Retinal pigment epithelial cell (primary cell): ENCODE data around the gene OLFM2.

ENCODE experiments used
- DNase-seq: peaks from one replicate; pipeline ENCODE4 v3.0.0-alpha.2; 2010; ENCODE audit warnings: low read depth
- H3K4me3 ChIP-seq: 2 replicates; pipeline ENCODE4 v1.5.1; 2011; ENCODE audit warnings: mild to moderate bottlenecking, low read length, control low read depth, moderate library complexity
- TF ChIP-seq, protein P1 (sequence below): conservative IDR thresholded peaks from 2 replicates; pipeline ENCODE4 v1.5.1; 2011; ENCODE audit warnings: low read depth, low read length, control low read depth, inconsistent platforms

The OLFM2 gene

DNA sequence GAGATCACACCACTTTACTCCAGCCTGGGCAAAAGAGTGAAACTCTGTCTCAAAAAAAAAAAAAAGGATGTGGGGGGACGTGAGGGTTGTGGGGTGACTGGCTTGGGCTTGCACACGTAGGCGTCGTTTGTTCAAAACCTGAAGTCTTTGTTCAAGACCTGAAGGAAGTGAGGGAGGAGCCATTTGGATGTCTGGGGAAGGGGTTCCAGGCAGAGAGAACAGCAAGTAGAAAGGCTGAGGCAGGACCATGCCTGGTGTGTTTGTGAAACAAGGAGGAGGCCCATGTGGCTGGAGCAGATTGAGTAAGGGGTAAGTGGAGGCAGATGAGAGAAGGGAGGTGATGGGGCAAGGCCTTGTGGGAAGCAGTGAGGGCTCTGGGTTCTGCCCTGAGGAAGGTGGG, 73.4 kb downstream of the OLFM2 start:
- no peak for DNase-seq
- no peak overlapping the region for H3K4me3 ChIP-seq
- TF ChIP-seq, protein P1, sequence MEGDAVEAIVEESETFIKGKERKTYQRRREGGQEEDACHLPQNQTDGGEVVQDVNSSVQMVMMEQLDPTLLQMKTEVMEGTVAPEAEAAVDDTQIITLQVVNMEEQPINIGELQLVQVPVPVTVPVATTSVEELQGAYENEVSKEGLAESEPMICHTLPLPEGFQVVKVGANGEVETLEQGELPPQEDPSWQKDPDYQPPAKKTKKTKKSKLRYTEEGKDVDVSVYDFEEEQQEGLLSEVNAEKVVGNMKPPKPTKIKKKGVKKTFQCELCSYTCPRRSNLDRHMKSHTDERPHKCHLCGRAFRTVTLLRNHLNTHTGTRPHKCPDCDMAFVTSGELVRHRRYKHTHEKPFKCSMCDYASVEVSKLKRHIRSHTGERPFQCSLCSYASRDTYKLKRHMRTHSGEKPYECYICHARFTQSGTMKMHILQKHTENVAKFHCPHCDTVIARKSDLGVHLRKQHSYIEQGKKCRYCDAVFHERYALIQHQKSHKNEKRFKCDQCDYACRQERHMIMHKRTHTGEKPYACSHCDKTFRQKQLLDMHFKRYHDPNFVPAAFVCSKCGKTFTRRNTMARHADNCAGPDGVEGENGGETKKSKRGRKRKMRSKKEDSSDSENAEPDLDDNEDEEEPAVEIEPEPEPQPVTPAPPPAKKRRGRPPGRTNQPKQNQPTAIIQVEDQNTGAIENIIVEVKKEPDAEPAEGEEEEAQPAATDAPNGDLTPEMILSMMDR: no peak

GRCh38 chr19:9861503-9861902, 74.8 kb downstream of the OLFM2 start:
- no peak overlapping the region for H3K4me3 ChIP-seq
- DNase-seq: no peak
- TF ChIP-seq, protein P1: no peak

DNA sequence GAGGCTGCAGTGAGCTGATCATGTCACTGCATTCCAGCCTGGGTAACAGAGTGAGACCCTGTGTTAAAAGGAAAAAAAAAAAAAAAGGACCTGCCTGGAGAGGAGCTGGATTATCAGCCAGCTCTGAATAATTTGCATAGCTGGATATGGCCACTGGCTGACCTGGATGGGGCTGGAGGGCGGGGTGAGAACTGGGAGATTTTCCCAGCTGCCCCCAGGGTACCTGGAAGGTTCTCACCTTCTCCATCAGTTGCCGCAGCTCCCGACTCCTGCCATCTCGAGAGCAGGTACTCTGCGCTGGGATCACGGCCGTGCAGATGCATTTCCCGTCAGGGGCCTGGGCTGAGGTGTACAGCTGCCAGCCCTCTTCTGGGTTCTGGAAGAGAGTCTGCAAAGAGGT, 75.9 kb downstream of the OLFM2 start:
- TF ChIP-seq, protein P1: no peak
- no peak overlapping the region for H3K4me3 ChIP-seq
- no peak for DNase-seq

DNA sequence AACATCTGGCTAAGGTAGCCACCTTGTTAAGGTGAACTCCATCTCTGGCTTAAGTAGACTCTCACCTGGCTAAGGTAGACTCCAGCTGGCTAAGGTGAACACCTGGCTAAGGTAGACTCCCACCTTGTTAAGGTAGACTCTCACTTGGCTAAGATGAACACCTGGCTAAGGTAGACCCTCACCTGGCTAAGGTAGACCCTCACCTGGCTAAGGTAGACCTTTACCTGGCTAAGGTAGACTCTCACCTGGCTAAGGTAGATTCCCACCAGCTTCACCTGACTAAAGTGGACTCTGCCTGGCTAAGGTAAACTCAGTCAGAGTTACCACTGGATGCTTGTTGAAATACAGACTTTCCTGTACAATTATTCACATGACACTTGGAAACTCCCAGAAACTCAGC, 77.5 kb downstream of the OLFM2 start:
- DNase-seq: no peak
- TF ChIP-seq, protein P1: no peak
- no peak overlapping the region for H3K4me3 ChIP-seq

- no peak overlapping the region for H3K4me3 ChIP-seq
- TF ChIP-seq, protein P1: no peak
- no peak for DNase-seq
Observed at GRCh38 chr19:9857920-9858746, 78.2 kb downstream of the OLFM2 start.

DNA sequence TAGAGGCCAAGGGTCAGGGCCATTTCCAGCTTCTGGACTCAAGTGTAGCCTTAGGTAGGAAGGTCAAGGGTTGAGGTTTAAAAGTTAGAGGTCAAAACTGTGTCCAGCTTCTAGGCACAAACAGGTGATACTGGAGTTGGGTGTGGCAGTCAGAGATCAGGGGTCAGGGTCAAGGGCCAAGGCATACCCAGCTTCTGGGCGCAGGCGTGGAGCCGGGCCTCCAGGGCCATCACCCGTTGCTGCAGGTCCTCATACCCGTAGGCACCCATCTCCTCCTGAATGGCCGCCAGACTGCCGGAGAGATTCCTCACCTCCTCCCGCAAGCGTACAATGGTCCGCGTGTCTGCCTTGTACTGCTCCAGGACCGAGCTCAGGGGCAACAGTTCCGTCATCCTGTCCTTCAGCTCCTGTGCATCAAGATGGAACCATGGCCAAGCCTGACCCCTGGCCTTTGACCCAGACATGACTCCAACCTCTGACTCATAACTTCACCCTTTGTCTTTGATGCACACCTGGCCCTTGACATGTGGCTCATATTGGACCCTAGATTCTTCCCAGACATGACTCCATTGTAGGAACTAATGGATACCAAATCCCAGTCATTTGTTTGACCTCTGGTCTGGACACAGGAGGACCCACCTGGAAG, 79.1 kb downstream of the OLFM2 start:
- TF ChIP-seq, protein P1: no peak
- H3K4me3 ChIP-seq: no peak overlapping the region
- DNase-seq: no peak

DNA sequence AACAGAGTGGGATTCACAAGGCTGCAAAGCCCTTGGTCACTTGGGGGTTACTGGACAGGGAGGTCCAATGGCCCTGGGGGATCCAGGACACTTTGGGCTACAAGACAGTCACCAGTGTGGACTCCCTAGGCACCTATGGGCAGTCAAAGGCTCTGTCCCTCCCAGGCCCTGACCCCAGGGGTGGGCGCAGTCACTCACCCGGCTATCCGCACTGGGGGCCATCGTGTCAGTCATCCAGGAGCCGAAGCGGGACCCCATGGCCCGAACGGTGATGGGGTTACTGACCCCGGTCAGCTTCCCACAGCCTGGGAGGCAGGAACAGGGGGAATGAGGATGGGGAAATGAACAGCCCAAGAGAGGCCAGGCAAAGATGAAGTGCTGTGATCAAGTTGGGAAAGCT, 79.7 kb downstream of the OLFM2 start:
- H3K4me3 ChIP-seq: no peak overlapping the region
- TF ChIP-seq, protein P1: no peak
- no peak for DNase-seq
